Measurements from ENCODE around the gene NECTIN4.

DNA sequence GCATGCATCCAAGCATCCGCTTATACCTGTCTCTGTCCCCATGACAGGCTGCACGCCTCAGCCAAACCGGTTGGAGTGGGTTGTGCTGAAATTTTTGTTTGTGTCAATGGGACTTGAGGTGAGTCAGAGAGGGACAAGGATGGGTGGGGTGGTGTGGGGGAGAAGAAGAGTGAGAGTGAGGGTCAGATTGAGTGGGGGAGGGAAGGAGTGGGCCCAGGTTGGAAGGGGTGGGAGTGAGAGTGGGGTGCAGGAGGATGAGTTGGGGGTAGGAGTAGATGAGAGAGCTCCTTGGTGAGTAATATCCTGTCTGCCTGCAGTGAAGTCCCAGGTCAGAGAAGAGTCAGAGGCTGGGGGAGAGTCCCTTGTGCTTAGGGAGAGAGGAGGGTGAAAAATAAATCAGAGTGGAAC, 3.3 kb upstream of the NECTIN4 start:
- TF ChIP-seq, protein P1, sequence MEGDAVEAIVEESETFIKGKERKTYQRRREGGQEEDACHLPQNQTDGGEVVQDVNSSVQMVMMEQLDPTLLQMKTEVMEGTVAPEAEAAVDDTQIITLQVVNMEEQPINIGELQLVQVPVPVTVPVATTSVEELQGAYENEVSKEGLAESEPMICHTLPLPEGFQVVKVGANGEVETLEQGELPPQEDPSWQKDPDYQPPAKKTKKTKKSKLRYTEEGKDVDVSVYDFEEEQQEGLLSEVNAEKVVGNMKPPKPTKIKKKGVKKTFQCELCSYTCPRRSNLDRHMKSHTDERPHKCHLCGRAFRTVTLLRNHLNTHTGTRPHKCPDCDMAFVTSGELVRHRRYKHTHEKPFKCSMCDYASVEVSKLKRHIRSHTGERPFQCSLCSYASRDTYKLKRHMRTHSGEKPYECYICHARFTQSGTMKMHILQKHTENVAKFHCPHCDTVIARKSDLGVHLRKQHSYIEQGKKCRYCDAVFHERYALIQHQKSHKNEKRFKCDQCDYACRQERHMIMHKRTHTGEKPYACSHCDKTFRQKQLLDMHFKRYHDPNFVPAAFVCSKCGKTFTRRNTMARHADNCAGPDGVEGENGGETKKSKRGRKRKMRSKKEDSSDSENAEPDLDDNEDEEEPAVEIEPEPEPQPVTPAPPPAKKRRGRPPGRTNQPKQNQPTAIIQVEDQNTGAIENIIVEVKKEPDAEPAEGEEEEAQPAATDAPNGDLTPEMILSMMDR (conservative IDR thresholded peaks at IDR 0.05; ENCODE audit: low read depth in 2 of 2) = no peak
- TF ChIP-seq EZH2 (IDR thresholded peaks at IDR 0.05; ENCODE audit: low read depth, unreplicated experiment) (no peak), CREB1 (CRISPR knock-in tag; IDR thresholded peaks at IDR 0.05; ENCODE audit: low read depth) (no peak)

Measured in GM23338 (cell line).